ENCODE data around the gene LRGUK. TPM values are rescaled to one million over a fixed set of nuclear protein-coding genes. Genes with fewer than 3 reads are reported as not detected.

LRGUK gene
- total and polyA plus RNA-seq, 2 of the 8 experiments (the other 6 are each of a cell fraction or from before 2014, with no cell fraction given), result 1.5 to 3.6 TPM

GRCh38 chr7:134284952-134285351, 157.8 kb downstream of the LRGUK start:
- Histone ChIP-seq H2BK15ac (ENCODE audit: low read length) (no peak overlapping the region), H4K91ac (replicated peaks; ENCODE audit: insufficient read length, low read length) (no peak overlapping the region), H2BK20ac (ENCODE audit: low read length) (no peak overlapping the region), H3K23me2 (ENCODE audit: low read depth, low read length) (no peaks in the 10 kb centered on the region), H4K5ac (ENCODE audit: insufficient read length, low read depth, low read length) (no peak overlapping the region), H3K27ac (ENCODE audit: low read depth, low read length) (no peak overlapping the region), H3K4me3 (ENCODE audit: extremely low read depth in 1 of 4, insufficient read depth in 2 of 4, low read depth in 3 of 4, low read length in 4 of 4) (no peak overlapping the region), H4K20me1 (replicated peaks in 1 of 2; ENCODE audit: control insufficient read depth in 1 of 2, insufficient read depth in 2 of 2, low read length in 2 of 2) (no peaks in the 10 kb centered on the region), H3K4me2 (ENCODE audit: insufficient read depth in 1 of 2, low read depth in 2 of 2, low read length in 2 of 2) (no peak overlapping the region), H3K36me3 (ENCODE audit: control insufficient read depth in 2 of 4, insufficient read depth in 4 of 4, low read length in 3 of 4) (no peaks in the 10 kb centered on the region), H3K14ac (ENCODE audit: insufficient read length) (no peak overlapping the region), H2BK120ac (replicated peaks; ENCODE audit: low read depth, low read length) (no peak overlapping the region), H4K8ac (ENCODE audit: extremely low read depth, insufficient read depth, low read length) (no peak overlapping the region), H2BK5ac (ENCODE audit: low read depth, low read length) (no peak overlapping the region), H3K18ac (ENCODE audit: extremely low read depth, low read length) (no peak overlapping the region), H3K9me3 (ENCODE audit: insufficient read depth in 2 of 2, low read depth in 1 of 2, low read length in 1 of 2) (no peaks in the 10 kb centered on the region), H3K9ac (replicated peaks in 1 of 4; ENCODE audit: extremely low read depth in 1 of 4, low read depth in 3 of 4, low read length in 3 of 4) (no peak overlapping the region; a peak in 1 of 7 replicates), H3K79me1 (ENCODE audit: low read depth, low read length) (no peaks in the 10 kb centered on the region), H3K4me1 (replicated peaks in 1 of 4; ENCODE audit: control insufficient read depth in 3 of 4, insufficient read depth in 4 of 4, low read length in 3 of 4) (no peaks in the 10 kb centered on the region; a peak in 1 of 7 replicates), H2AK5ac (ENCODE audit: low read depth, low read length) (no peak overlapping the region), H2BK12ac (ENCODE audit: low read depth, low read length) (no peak overlapping the region), H3K79me2 (ENCODE audit: control insufficient read depth in 1 of 2, insufficient read depth in 2 of 2, low read length in 2 of 2) (no peaks in the 10 kb centered on the region), H2AFZ (ENCODE audit: low read length) (no peak overlapping the region), H3K56ac (replicated peaks; ENCODE audit: insufficient read length, low read depth, low read length) (no peak overlapping the region), H3K4ac (replicated peaks; ENCODE audit: insufficient read length, low read depth, low read length) (no peak overlapping the region), H3K27me3 (replicated peaks in 1 of 4; ENCODE audit: control insufficient read depth in 3 of 4, extremely low read depth in 1 of 4, insufficient read depth in 3 of 4, low read length in 3 of 4) (no peaks in the 10 kb centered on the region), H3K23ac (ENCODE audit: insufficient read length) (no peak overlapping the region)
- CTCF ChIA-PET (ENCODE audit: partially characterized antibody), result interaction anchor here (1.1 kb wide), 1 partner anchor 73 kb away, joined by 3 read pairs; no protein-coding TSS in a partner anchor
- WGBS, 2 experiments (ENCODE audit: extremely low coverage in 1 of 2, insufficient coverage in 1 of 2, insufficient read length in 1 of 2, insufficient replicate concordance in 2 of 2, low coverage in 1 of 2, low lambda C conversion rate in 2 of 2, missing lambda C conversion rate in 1 of 2), result 90% methylated on average over 3 of the region's 3 CpGs; no CpG with 5 or more reads in 1 of the 2 experiments
- POLR2A ChIA-PET (ENCODE audit: partially characterized antibody), result no interaction called here
- no peak for DNase-seq (ENCODE audit: low read depth in 1 of 2, low spot score in 2 of 2)
- TF ChIP-seq RXRA (IDR thresholded peaks at IDR 0.05; ENCODE audit: insufficient read depth, low read depth, low read length), result no peak
- TF ChIP-seq KDM1A (IDR thresholded peaks at IDR 0.05; ENCODE audit: borderline replicate concordance, low read length), result no peak
- no peak for TF ChIP-seq TAF1 (IDR thresholded peaks at IDR 0.05; ENCODE audit: low read depth, low read length)
- no peak for TF ChIP-seq RFX5 (IDR thresholded peaks at IDR 0.05; ENCODE audit: borderline replicate concordance, low read depth, low read length)
- no peak for TF ChIP-seq SRF (IDR thresholded peaks at IDR 0.05; ENCODE audit: low read depth, low read length)
- no peak for TF ChIP-seq EP300 (IDR thresholded peaks at IDR 0.05; ENCODE audit: borderline replicate concordance in 1 of 2, low read depth in 2 of 2, low read length in 2 of 2)
- no peak for TF ChIP-seq BRCA1 (IDR thresholded peaks at IDR 0.05; ENCODE audit: low read depth, low read length)
- TF ChIP-seq SAP30 (IDR thresholded peaks at IDR 0.05; ENCODE audit: insufficient read depth, insufficient replicate concordance, low read length), result no peak
- no peak for TF ChIP-seq RBBP5 (IDR thresholded peaks at IDR 0.05; ENCODE audit: borderline replicate concordance, low read depth, low read length)
- no peak for TF ChIP-seq CEBPB (IDR thresholded peaks at IDR 0.05; ENCODE audit: low read depth, low read length)
- FAIRE-seq, result no peak
